Endothelial cell of umbilical vein (primary cell): ENCODE results near the gene PARP9.

Experiments used
- CTCF ChIP-seq, 2 donors: IDR thresholded peaks; 1 replicate in 1 of 2; 2 replicates in 1 of 2; pipeline ENCODE4 v1.5.1; 2011; ENCODE audit warnings: low read length in 2 of 2, mild to moderate bottlenecking in 2 of 2, moderate library complexity in 2 of 2, control low read depth in 1 of 2, inconsistent platforms in 1 of 2, low read depth in 1 of 2; ENCODE audit not compliant: insufficient read depth in 1 of 2; ENCODE audit errors: extremely low read depth in 1 of 2
- EZH2 ChIP-seq: IDR thresholded peaks from 2 replicates; pipeline ENCODE4 v1.6.1; 2012; ENCODE audit warnings: borderline replicate concordance, low read depth, mild to moderate bottlenecking, moderate library complexity, low read length, inconsistent platforms; ENCODE audit not compliant: severe bottlenecking
- FOS ChIP-seq: IDR thresholded peaks from 2 replicates; pipeline ENCODE4 v1.6.1; 2011; ENCODE audit warnings: mild to moderate bottlenecking, low read length, moderate library complexity, borderline replicate concordance; ENCODE audit not compliant: insufficient read depth
- GATA2 ChIP-seq: IDR thresholded peaks from 2 replicates; pipeline ENCODE4 v1.7.0; 2011; ENCODE audit warnings: low read depth, mild to moderate bottlenecking, moderate library complexity, mixed read lengths, low read length; ENCODE audit not compliant: insufficient read length, insufficient read depth
- JUN ChIP-seq: IDR thresholded peaks from 2 replicates; pipeline ENCODE4 v1.6.1; 2011; ENCODE audit warnings: borderline replicate concordance, low read depth; ENCODE audit not compliant: insufficient read length, insufficient read depth
- MYC ChIP-seq: IDR thresholded peaks from one replicate; pipeline ENCODE4 v1.6.1; 2011; ENCODE audit warnings: mild to moderate bottlenecking, low read depth, low read length
- POLR2A ChIP-seq: IDR thresholded peaks from 2 replicates; pipeline ENCODE4 v1.6.1; 2012; ENCODE audit warnings: low read depth, mild to moderate bottlenecking, control low read depth, low read length
- POLR2AphosphoS5 ChIP-seq: IDR thresholded peaks from 2 replicates; pipeline ENCODE4 v1.6.1; 2012; ENCODE audit warnings: low read depth, mild to moderate bottlenecking, control low read depth, low read length, moderate library complexity; ENCODE audit not compliant: insufficient read depth
- TF ChIP-seq, protein P1 (sequence below): IDR thresholded peaks from 2 replicates; pipeline ENCODE4 v1.6.1; 2011; ENCODE audit not compliant: insufficient read depth, insufficient read length

- TF ChIP-seq CTCF (IDR thresholded peaks at IDR 0.05; ENCODE audit: extremely low read depth in 1 of 2, insufficient read depth in 1 of 2, low read depth in 1 of 2, low read length in 2 of 2): no peak
- TF ChIP-seq FOS: no peak
- TF ChIP-seq POLR2A: no peak
- no peak for TF ChIP-seq JUN
- TF ChIP-seq EZH2: no peak
- TF ChIP-seq, protein P1, sequence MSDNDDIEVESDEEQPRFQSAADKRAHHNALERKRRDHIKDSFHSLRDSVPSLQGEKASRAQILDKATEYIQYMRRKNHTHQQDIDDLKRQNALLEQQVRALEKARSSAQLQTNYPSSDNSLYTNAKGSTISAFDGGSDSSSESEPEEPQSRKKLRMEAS: no peak
- TF ChIP-seq POLR2AphosphoS5: no peak
- no peak for TF ChIP-seq GATA2
- TF ChIP-seq MYC: no peak
These were observed 29.9 kb upstream of the PARP9 start for GRCh38 chr3:122594025-122594424.
